KMS-11 (cell line): ENCODE results near the gene PLAGL2.

Experiments
- H2AFZ ChIP-seq: fragments of 200-600 bp; sonication (generic); 2 replicates; pipeline ENCODE4 v1.6.1; 2016; ENCODE audit warnings: antibody characterized with exemption, mixed run types, low read depth
- H3K27ac ChIP-seq: fragments of 200-600 bp; sonication (generic); 2 replicates; pipeline ENCODE4 v1.6.1; 2016; ENCODE audit warnings: mild to moderate bottlenecking, mixed run types
- H3K27me3 ChIP-seq: fragments of 200-600 bp; sonication (generic); 2 replicates; pipeline ENCODE4 v1.6.1; 2017; ENCODE audit warnings: mild to moderate bottlenecking, low read depth, mixed run types, moderate library complexity; ENCODE audit not compliant: insufficient read depth
- H3K36me3 ChIP-seq: fragments of 200-600 bp; sonication (generic); 2 replicates; pipeline ENCODE4 v1.6.1; 2017; ENCODE audit warnings: mild to moderate bottlenecking, mixed run types; ENCODE audit not compliant: insufficient read depth
- H3K4me1 ChIP-seq: fragments of 200-600 bp; sonication (generic); 2 replicates; pipeline ENCODE4 v1.6.1; 2016; ENCODE audit warnings: mild to moderate bottlenecking, low read depth, mixed run types; ENCODE audit not compliant: poor library complexity, severe bottlenecking
- H3K4me2 ChIP-seq: fragments of 200-600 bp; sonication (generic); 2 replicates; pipeline ENCODE4 v1.7.0; 2016; ENCODE audit warnings: mild to moderate bottlenecking, mixed run types
- H3K4me3 ChIP-seq: fragments of 200-600 bp; sonication (generic); IDR thresholded peaks from 2 replicates; pipeline ENCODE4 v1.6.1; 2017; ENCODE audit warnings: low read depth, low read length, mixed read lengths; ENCODE audit not compliant: insufficient read depth
- H3K79me2 ChIP-seq: fragments of 200-600 bp; sonication (generic); 2 replicates; pipeline ENCODE4 v1.6.1; 2016; ENCODE audit warnings: low read depth, mixed run types; ENCODE audit not compliant: insufficient read depth
- H3K9ac ChIP-seq: fragments of 200-600 bp; sonication (generic); 2 replicates; pipeline ENCODE4 v1.6.1; 2016; ENCODE audit warnings: mild to moderate bottlenecking, mixed run types
- H4K20me1 ChIP-seq: fragments of 200-600 bp; sonication (generic); 2 replicates; pipeline ENCODE4 v1.6.1; 2016; ENCODE audit warnings: mild to moderate bottlenecking, mixed run types; ENCODE audit not compliant: insufficient read depth
- TF ChIP-seq, protein P1 (sequence below): fragments of 200-600 bp; sonication (generic); conservative IDR thresholded peaks from 2 replicates; pipeline ENCODE4 v1.6.1; 2017; ENCODE audit warnings: low read depth, mild to moderate bottlenecking, antibody characterized with exemption, low read length, moderate library complexity, mixed read lengths

The PLAGL2 gene

GRCh38 chr20:32159766-32160221 is 47.7 kb downstream of the PLAGL2 start:
- H3K4me3 ChIP-seq = no peak overlapping the region
- H3K27me3 ChIP-seq = no peaks in the 10 kb centered on the region
- TF ChIP-seq, protein P1, sequence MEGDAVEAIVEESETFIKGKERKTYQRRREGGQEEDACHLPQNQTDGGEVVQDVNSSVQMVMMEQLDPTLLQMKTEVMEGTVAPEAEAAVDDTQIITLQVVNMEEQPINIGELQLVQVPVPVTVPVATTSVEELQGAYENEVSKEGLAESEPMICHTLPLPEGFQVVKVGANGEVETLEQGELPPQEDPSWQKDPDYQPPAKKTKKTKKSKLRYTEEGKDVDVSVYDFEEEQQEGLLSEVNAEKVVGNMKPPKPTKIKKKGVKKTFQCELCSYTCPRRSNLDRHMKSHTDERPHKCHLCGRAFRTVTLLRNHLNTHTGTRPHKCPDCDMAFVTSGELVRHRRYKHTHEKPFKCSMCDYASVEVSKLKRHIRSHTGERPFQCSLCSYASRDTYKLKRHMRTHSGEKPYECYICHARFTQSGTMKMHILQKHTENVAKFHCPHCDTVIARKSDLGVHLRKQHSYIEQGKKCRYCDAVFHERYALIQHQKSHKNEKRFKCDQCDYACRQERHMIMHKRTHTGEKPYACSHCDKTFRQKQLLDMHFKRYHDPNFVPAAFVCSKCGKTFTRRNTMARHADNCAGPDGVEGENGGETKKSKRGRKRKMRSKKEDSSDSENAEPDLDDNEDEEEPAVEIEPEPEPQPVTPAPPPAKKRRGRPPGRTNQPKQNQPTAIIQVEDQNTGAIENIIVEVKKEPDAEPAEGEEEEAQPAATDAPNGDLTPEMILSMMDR = no peak
- no peak overlapping the region for H2AFZ ChIP-seq
- no peak overlapping the region for H3K4me2 ChIP-seq
- H3K36me3 ChIP-seq = 0 out of 2 replicates have a peak, but pooled peaks cover 4% of the 10 kb centered on the region
- no peak overlapping the region for H3K27ac ChIP-seq
- no peaks in the 10 kb centered on the region for H3K79me2 ChIP-seq
- no peaks in the 10 kb centered on the region for H4K20me1 ChIP-seq
- no peak overlapping the region for H3K9ac ChIP-seq
- no peaks in the 10 kb centered on the region for H3K4me1 ChIP-seq

GRCh38 chr20:32158943-32159660 is 48.4 kb downstream of the PLAGL2 start:
- H3K27me3 ChIP-seq = no peaks in the 10 kb centered on the region
- TF ChIP-seq, protein P1 = no peak
- no peaks in the 10 kb centered on the region for H3K79me2 ChIP-seq
- no peak overlapping the region for H3K4me2 ChIP-seq
- H4K20me1 ChIP-seq = no peaks in the 10 kb centered on the region
- H3K36me3 ChIP-seq = 0 out of 2 replicates have a peak, but pooled peaks cover 5% of the 10 kb centered on the region
- H3K4me1 ChIP-seq = peaks cover 4% of the 10 kb centered on the region
- no peak overlapping the region for H3K9ac ChIP-seq
- no peak overlapping the region for H3K4me3 ChIP-seq
- no peak overlapping the region for H3K27ac ChIP-seq
- no peak overlapping the region for H2AFZ ChIP-seq

- peaks cover 4% of the 10 kb centered on the region for H3K4me1 ChIP-seq
Observed at GRCh38 chr20:32158351-32158750, 49.2 kb downstream of the PLAGL2 start.

GRCh38 chr20:32157611-32158010 is 49.9 kb downstream of the PLAGL2 start:
- H3K27me3 ChIP-seq = no peaks in the 10 kb centered on the region
- TF ChIP-seq, protein P1 = no peak
- H3K36me3 ChIP-seq = 0 out of 2 replicates have a peak, but pooled peaks cover 6% of the 10 kb centered on the region
- no peaks in the 10 kb centered on the region for H3K79me2 ChIP-seq
- H3K4me3 ChIP-seq = no peak overlapping the region
- H3K4me1 ChIP-seq = peaks cover 4% of the 10 kb centered on the region
- no peak overlapping the region for H3K27ac ChIP-seq
- H2AFZ ChIP-seq = no peak overlapping the region
- no peak overlapping the region for H3K4me2 ChIP-seq
- no peak overlapping the region for H3K9ac ChIP-seq
- H4K20me1 ChIP-seq = no peaks in the 10 kb centered on the region

More at GRCh38 chr20:32158351-32158750, 49.2 kb downstream of the PLAGL2 start:
- TF ChIP-seq, protein P1 = no peak
- no peak overlapping the region for H2AFZ ChIP-seq
- H3K27me3 ChIP-seq = no peaks in the 10 kb centered on the region
- no peak overlapping the region for H3K4me3 ChIP-seq
- H3K36me3 ChIP-seq = 0 out of 2 replicates have a peak, but pooled peaks cover 8% of the 10 kb centered on the region
- H3K27ac ChIP-seq = no peak overlapping the region
- H3K79me2 ChIP-seq = no peaks in the 10 kb centered on the region
- H3K4me2 ChIP-seq = no peak overlapping the region
- H4K20me1 ChIP-seq = no peaks in the 10 kb centered on the region
- no peak overlapping the region for H3K9ac ChIP-seq
